HTERT RPE-1 (cell line): ENCODE measurements around the gene CENPE.

Source experiments
- in situ Hi-C: fragments of 300-500 bp; cut with MboI; formaldehyde crosslinking; loops from 4 replicates; pipeline ENCODE4 v1.14.3; 2020; ENCODE audit warnings: low sequenced_read_pairs

CENPE gene

GRCh38 chr4:103136671-103137445 lies 61.3 kb downstream of the CENPE start:
- in situ Hi-C loops: no loop called here

DNA sequence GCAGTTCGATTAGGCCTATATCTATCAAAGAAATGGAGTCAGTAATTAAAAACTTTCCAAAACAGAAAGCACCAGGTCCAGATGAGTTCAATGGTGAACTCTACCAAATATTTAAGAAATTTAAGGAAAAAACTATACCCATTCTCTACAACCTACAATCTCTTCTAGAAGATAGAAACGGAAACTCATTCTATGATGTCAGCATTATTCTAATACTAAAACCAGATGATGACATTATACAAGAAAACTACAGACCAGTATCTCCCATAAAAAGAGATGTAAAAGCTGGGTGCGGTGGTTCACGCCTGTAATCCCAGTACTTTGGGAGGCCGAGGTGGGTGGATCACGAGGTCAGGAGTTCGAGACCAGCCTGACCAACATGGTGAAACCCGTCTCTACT lies 69.0 kb downstream of the CENPE start:
- in situ Hi-C loops: no loop called here

DNA sequence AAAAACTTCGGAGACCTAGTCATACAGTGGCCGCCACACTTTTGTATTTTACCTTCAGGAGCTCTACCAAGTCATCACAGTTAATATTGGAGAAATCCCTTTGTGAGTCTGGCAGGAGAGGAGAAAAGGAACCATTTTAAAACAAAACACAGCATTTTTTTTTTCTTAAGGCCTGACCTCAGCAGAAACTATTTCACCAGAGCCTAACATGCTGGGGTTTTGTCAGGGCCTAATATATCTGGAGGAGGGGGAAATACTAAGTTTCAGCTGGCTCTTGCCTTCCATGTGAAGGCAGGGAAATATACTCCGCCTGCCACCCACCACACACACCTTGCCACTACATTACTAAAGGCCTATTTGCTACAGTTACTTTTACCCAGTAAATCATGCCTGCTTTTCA lies 72.0 kb downstream of the CENPE start:
- in situ Hi-C loops: no loop called here

GRCh38 chr4:103123114-103123513 lies 75.0 kb downstream of the CENPE start:
- in situ Hi-C loops: no loop called here

DNA sequence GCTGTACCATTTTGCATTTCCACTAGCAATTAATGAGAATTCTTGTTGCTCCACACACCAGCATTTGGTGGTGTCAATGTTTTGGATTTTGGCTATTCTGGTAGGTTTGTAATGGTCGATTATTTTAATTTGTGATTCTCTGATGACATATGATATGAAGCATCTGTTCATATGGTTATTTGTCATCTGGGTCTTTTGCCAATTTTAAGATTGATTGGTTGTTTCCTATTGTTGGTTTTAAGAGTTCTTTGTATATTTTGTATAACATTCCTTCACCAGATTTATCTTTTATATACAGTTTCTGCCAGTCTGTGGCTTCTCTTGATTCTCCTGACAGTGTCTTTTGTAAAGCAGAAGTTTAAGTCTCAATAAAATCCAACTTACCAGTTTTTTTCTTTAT lies 80.0 kb downstream of the CENPE start:
- in situ Hi-C loops: no loop called here

DNA sequence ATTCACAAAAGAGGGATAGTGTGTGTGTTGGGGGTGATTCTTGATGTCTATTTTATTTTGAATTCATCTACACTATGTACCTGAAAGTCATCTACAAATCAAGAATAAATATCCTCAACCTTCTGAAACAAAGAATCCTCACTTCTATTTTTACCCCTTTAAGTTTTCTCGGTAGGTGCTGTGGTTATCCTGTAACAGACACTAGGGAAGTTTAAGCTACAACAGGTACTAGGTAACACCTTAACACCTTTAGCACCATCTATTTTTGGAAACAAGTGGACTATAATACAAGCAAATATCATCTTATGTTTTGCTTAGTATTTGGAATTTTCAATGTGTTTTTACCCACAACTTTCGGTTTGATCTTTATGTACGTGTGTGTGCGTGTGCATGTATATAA lies 86.5 kb downstream of the CENPE start:
- in situ Hi-C loops: no loop called here

- in situ Hi-C loops: no loop called here
These were observed 89.6 kb downstream of the CENPE start for GRCh38 chr4:103108542-103108941.

DNA sequence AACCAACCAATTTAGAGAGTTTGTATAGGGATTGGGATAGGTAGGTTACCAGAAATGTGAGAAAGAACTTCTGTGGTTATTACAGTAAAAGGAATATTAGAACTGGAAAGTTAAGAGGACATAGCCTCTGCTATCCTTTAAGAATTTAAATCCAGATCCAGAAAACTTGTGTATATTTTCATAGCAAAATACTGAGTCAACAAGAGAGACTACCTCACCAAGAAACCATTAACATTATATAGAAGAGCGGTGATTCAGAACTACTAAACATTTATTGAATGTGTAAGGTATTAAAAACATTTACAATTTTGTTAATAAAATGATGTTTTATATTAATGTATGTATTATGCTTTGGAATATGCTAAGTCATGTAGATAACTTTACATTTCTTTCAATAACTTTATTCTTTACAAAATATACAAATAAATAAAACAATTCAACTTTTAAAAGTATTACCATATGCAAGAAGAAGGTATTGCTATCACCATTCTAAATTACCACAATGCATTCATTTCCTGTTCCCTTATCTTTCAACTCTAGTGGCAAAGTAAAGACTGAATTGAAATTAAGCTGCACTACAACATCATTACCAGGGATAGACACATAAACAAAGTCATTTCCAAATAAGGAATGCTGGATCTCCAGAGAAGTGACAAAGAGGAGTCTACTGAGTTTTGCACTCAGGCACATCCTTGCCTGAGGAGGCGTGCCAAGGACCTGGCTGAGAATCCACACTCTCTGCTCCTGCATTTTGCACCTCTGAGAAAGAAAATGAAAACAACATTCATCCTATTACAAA lies 92.4 kb downstream of the CENPE start:
- in situ Hi-C loops: no loop called here

- in situ Hi-C loops: no loop called here
These were observed 93.3 kb downstream of the CENPE start for GRCh38 chr4:103104886-103105285.

GRCh38 chr4:103100691-103101090 lies 97.5 kb downstream of the CENPE start:
- in situ Hi-C loops: no loop called here

GRCh38 chr4:103099691-103100392 lies 98.3 kb downstream of the CENPE start, which contains the start of gene BDH2:
Gene BDH2, minus strand, starts transcription at chr4:103099834. Its CDS starts 3,580 bp downstream, at chr4:103096254.
- in situ Hi-C loops: no loop called here

- in situ Hi-C loops: no loop called here
These were observed 99.2 kb downstream of the CENPE start for GRCh38 chr4:103098756-103099440.

GRCh38 chr4:103098341-103098740 lies 99.8 kb downstream of the CENPE start:
- in situ Hi-C loops: no loop called here

DNA sequence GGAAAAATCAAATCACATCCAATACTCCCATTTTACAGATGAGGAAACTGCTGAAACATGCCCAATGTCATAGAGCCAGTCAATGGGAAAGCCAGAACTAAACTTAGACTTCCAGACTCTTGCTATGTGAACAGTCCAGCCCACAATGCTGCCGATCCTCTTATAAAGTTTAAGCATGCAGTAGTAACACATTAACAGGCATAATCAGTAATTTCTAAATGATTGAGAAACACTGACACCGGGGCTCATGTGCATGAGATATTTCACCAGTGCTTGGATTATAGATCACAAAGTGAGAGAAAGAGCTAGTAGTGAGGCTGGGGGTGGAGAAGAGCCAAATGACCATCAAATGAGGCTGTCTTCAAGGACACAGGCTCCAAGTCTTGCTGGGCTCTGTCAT lies 101.0 kb downstream of the CENPE start:
- in situ Hi-C loops: no loop called here

DNA sequence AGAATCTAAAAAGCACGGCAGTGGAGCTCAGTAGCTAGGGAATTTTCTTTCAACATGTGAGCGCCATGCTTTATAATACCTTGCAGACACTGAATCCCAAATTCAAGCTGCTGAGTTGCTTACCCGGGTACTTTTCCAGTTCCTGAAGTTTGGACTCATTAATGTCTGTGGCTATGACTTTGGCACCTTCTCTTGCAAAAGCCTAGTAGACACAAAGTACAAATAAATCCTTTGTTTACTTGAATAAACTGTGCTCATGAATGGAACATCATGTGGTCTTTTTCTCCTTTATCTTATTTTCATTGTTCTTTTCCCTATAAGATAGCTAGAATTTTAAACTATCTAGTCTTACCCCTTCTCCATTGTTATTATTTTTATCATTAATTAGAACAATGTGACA lies 103.1 kb downstream of the CENPE start:
- in situ Hi-C loops: no loop called here

DNA sequence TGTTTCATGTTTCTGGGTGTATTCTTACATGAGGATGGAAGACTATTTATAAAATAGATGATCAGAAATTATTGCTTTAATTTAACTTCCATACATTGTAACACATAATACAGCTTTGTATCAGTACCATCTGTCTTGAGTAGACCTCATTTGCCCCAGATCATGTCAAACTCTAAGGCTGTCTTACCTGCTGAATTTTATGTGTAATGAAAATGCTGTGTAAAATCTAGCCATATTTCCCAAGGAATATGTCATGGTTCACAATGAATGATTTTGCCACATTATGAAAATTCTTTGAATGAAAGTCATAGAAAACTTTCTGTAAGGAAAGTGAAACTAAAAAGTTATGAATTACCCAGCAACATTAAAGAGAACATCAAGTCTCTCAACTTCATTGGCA lies 105.9 kb downstream of the CENPE start:
- in situ Hi-C loops: no loop called here

DNA sequence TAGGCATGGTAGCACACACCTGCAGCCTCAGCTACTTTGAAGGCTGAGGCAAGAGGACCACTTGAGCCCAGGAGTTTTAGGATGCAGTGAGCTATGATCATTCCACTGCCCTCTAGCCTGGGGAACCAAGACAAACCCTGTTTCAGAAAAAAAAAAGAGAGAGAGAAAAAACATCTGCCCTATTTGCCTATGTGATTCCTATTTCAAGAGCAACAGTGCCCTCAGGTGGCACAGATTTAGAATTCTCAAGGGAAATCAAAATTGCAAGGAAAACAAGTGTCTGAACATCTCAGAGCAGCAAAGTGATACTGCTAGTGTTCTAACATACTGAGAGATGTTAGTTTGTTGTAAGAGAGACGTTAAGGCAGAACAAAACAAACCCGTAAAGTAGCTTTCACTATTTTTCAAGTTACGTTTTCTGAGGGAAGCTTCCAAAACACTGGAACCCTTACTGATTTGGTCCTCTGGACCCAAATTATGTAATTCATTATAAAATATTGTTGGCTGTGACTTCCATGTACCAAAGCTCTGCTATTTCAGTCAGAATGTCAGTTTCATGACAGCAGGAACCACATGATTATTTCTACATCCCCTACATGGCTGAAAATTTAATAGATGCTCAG lies 106.4 kb downstream of the CENPE start:
- in situ Hi-C loops: no loop called here

GRCh38 chr4:103089481-103089880 lies 108.7 kb downstream of the CENPE start:
- in situ Hi-C loops: no loop called here

DNA sequence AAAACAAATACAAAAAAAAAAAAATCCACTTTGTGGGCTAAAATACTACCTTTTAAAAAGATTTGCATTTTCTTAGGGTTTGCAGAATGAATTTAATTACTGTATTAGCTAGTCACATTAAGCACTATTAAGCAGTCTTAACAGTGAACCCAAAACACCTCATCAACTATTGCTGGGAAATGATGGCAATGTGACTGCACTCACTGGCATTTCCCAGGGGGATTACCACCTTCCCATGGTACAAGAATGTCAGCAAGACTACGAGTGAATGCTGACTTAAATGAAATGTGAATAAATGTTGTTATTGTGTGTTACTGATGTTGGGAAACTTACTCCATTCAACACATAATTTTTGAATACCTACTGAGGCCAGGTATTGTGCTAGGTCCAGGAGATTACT lies 111.6 kb downstream of the CENPE start:
- in situ Hi-C loops: no loop called here

GRCh38 chr4:103085555-103086196 lies 112.5 kb downstream of the CENPE start:
- in situ Hi-C loops: no loop called here
